HEK293 (cell line): Measurements from ENCODE around the gene MPC1.

Experiments used
- CTCF ChIA-PET: fragments of 350-600 bp; formaldehyde crosslinking; extraction: SDS; loops from one replicate; lab custom pipeline; 2021; ENCODE audit warnings: antibody characterized with exemption; lab: Yijun Ruan, JAX
- POLR2A ChIA-PET: fragments of 300-600 bp; formaldehyde crosslinking; extraction: SDS; loops from one replicate; lab custom pipeline; 2020; ENCODE audit warnings: antibody characterized with exemption, inconsistent platforms; lab: Yijun Ruan, JAX
- H3K27ac ChIP-seq: fragments of 200-500 bp; sonication (Bioruptor generic); 2 replicates; pipeline ENCODE4 v1.5.1; 2014; ENCODE audit warnings: low read depth, low read length, control low read depth, inconsistent platforms; ENCODE audit errors: extremely low read depth
- H3K36me3 ChIP-seq, 2 experiments: fragments of 200-500 bp in 1 of 2; sonication (Bioruptor generic) in 1 of 2; 1 replicate in 1 of 2; 2 replicates in 1 of 2; pipeline ENCODE4 v1.5.1; 2014 to 2017; ENCODE audit warnings: inconsistent platforms in 2 of 2, low read length in 2 of 2; ENCODE audit not compliant: control insufficient read depth in 2 of 2, insufficient read depth in 1 of 2
- H3K4me1 ChIP-seq: fragments of 200-500 bp; sonication (Bioruptor generic); 2 replicates; pipeline ENCODE4 v1.5.1; 2014; ENCODE audit warnings: mild to moderate bottlenecking, low read length, inconsistent platforms; ENCODE audit not compliant: control insufficient read depth, insufficient read depth
- H3K4me3 ChIP-seq: 2 replicates; pipeline ENCODE4 v1.5.1; 2011; ENCODE audit warnings: low read depth, mild to moderate bottlenecking, control low read depth, low read length, moderate library complexity
- H3K9me3 ChIP-seq: fragments of 200-500 bp; sonication (Bioruptor generic); 2 replicates; pipeline ENCODE4 v1.5.1; 2014; ENCODE audit warnings: low read depth, low read length, inconsistent platforms; ENCODE audit not compliant: control insufficient read depth, insufficient read depth
- FEZF1 ChIP-seq: fragments of 450-650 bp; formaldehyde crosslinking; IDR thresholded peaks from 2 replicates; pipeline ENCODE4 v1.5.1; 2016; ENCODE audit warnings: missing biosample characterization, missing genetic modification characterization
- HOXA7 ChIP-seq: sonication (generic); formaldehyde crosslinking; IDR thresholded peaks from 2 replicates; pipeline ENCODE4 v1.8.1; 2022; ENCODE audit warnings: missing genetic modification reagents, borderline replicate concordance
- PRDM10 ChIP-seq: fragments of 450-650 bp; formaldehyde crosslinking; IDR thresholded peaks from 2 replicates; pipeline ENCODE4 v1.5.1; 2016; ENCODE audit warnings: missing biosample characterization, missing genetic modification characterization
- REST ChIP-seq: fragments of 450-650 bp; formaldehyde crosslinking; IDR thresholded peaks from 2 replicates; pipeline ENCODE4 v1.5.1; 2016; ENCODE audit warnings: missing biosample characterization, missing genetic modification characterization
- ZBTB10 ChIP-seq: fragments of 450-650 bp; formaldehyde crosslinking; IDR thresholded peaks from 2 replicates; pipeline ENCODE4 v1.5.1; 2016; ENCODE audit warnings: missing biosample characterization, missing genetic modification characterization
- ZFP69B ChIP-seq: fragments of 450-650 bp; formaldehyde crosslinking; IDR thresholded peaks from 2 replicates; pipeline ENCODE4 v1.5.1; 2016; ENCODE audit warnings: missing biosample characterization, missing genetic modification characterization
- ZNF140 ChIP-seq: fragments of 450-650 bp; formaldehyde crosslinking; IDR thresholded peaks from 2 replicates; pipeline ENCODE4 v1.5.1; 2016; ENCODE audit warnings: missing biosample characterization, missing genetic modification characterization
- ZNF214 ChIP-seq: fragments of 450-650 bp; formaldehyde crosslinking; IDR thresholded peaks from 2 replicates; pipeline ENCODE4 v1.5.1; 2017; ENCODE audit warnings: missing biosample characterization, mild to moderate bottlenecking, missing genetic modification characterization, borderline replicate concordance
- ZNF248 ChIP-seq: fragments of 450-650 bp; formaldehyde crosslinking; IDR thresholded peaks from 2 replicates; pipeline ENCODE4 v1.5.1; 2017; ENCODE audit warnings: missing biosample characterization, missing genetic modification characterization
- ZNF302 ChIP-seq: fragments of 450-650 bp; formaldehyde crosslinking; IDR thresholded peaks from 2 replicates; pipeline ENCODE4 v1.5.1; 2016; ENCODE audit warnings: missing biosample characterization, missing genetic modification characterization, low read depth
- ZNF521 ChIP-seq: fragments of 450-650 bp; formaldehyde crosslinking; IDR thresholded peaks from 2 replicates; pipeline ENCODE4 v1.5.1; 2017; ENCODE audit warnings: missing biosample characterization, mild to moderate bottlenecking, missing genetic modification characterization
- ZNF660 ChIP-seq: fragments of 450-650 bp; IDR thresholded peaks from 2 replicates; pipeline ENCODE4 v1.5.1; 2018; ENCODE audit warnings: missing biosample characterization, mild to moderate bottlenecking, missing genetic modification characterization
- ZNF670 ChIP-seq: fragments of 450-650 bp; formaldehyde crosslinking; IDR thresholded peaks from 2 replicates; pipeline ENCODE4 v1.5.1; 2016; ENCODE audit warnings: missing biosample characterization, missing genetic modification characterization, low read depth
- ZNF76 ChIP-seq: fragments of 450-650 bp; formaldehyde crosslinking; IDR thresholded peaks from 2 replicates; pipeline ENCODE4; 2016; ENCODE audit warnings: low read depth, missing biosample characterization, missing genetic modification characterization, borderline replicate concordance
- ZNF792 ChIP-seq: fragments of 450-650 bp; formaldehyde crosslinking; IDR thresholded peaks from 2 replicates; pipeline ENCODE4 v1.5.1; 2016; ENCODE audit warnings: missing biosample characterization, missing genetic modification characterization
- TF ChIP-seq, protein P1 (sequence below): fragments of 450-650 bp; formaldehyde crosslinking; IDR thresholded peaks from 2 replicates; pipeline ENCODE4 v1.5.1; 2017; ENCODE audit warnings: missing biosample characterization, missing genetic modification characterization

The MPC1 gene

DNA sequence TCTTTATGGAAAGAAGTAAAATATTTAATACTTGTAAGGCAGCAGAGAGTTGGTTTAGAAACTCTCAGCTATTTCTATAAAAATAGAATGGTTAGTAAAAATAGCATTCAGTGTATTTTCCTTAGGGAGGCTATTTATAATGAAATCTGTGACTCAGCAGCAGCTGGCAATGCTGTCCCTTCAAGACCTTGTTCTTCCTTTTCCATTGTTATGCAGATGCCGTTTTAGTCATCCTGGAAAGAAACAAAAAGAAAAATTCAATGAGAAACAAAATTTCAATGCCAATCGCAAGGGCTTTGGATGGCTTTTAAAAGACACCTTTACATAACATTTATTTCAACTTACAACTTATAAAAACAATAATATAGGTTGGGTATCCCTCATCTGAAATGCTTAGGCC is 17.5 kb downstream of the MPC1 start (continued):
- TF ChIP-seq ZNF670 (tag by site-specific recombination) (no peak), HOXA7 (CRISPR knock-in tag) (no peak)

- no peaks in the 10 kb centered on the region for H3K9me3 ChIP-seq
- H3K27ac ChIP-seq = no peak overlapping the region
- POLR2A ChIA-PET = no interaction called here
- H3K36me3 ChIP-seq = peaks cover 3 to 42% of the 10 kb centered on the region in 2 experiments
- no peaks in the 10 kb centered on the region for H3K4me1 ChIP-seq
- no peak overlapping the region for H3K4me3 ChIP-seq
- CTCF ChIA-PET = interaction anchor here (2.2 kb wide), 1 partner anchor 17 kb away, joined by 9 read pairs; no protein-coding TSS in a partner anchor
- TF ChIP-seq REST (tag by site-specific recombination) (no peak), PRDM10 (tag by site-specific recombination) (no peak), ZNF214 (tag by site-specific recombination) (no peak), FEZF1 (tag by site-specific recombination) (no peak), HOXA7 (CRISPR knock-in tag) (no peak), ZNF660 (tag by site-specific recombination) (no peak), ZNF521 (tag by site-specific recombination) (no peak), ZNF302 (tag by site-specific recombination) (no peak), ZNF140 (tag by site-specific recombination) (no peak), ZNF248 (tag by site-specific recombination) (no peak), ZFP69B (tag by site-specific recombination) (no peak), ZBTB10 (no peak), ZNF792 (no peak), ZNF76 (no peak)
- TF ChIP-seq, protein P1, sequence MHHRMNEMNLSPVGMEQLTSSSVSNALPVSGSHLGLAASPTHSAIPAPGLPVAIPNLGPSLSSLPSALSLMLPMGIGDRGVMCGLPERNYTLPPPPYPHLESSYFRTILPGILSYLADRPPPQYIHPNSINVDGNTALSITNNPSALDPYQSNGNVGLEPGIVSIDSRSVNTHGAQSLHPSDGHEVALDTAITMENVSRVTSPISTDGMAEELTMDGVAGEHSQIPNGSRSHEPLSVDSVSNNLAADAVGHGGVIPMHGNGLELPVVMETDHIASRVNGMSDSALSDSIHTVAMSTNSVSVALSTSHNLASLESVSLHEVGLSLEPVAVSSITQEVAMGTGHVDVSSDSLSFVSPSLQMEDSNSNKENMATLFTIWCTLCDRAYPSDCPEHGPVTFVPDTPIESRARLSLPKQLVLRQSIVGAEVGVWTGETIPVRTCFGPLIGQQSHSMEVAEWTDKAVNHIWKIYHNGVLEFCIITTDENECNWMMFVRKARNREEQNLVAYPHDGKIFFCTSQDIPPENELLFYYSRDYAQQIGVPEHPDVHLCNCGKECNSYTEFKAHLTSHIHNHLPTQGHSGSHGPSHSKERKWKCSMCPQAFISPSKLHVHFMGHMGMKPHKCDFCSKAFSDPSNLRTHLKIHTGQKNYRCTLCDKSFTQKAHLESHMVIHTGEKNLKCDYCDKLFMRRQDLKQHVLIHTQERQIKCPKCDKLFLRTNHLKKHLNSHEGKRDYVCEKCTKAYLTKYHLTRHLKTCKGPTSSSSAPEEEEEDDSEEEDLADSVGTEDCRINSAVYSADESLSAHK (tag by site-specific recombination) = no peak
Measured at GRCh38 chr6:166364456-166364855, 18.3 kb downstream of the MPC1 start.
